GM21576 (cell line): ENCODE results near the gene RTN4.

Experiments used
- ATAC-seq: cut with Tn5 transposase; IDR thresholded peaks from one replicate; pipeline ENCODE4 v1.9.1; 2021; ENCODE audit warnings: mild to moderate bottlenecking, moderate library complexity; ENCODE audit not compliant: unreplicated experiment

Gene RTN4

GRCh38 chr2:54975598-54976492, 74.4 kb downstream of the RTN4 start:
- ATAC-seq, result no peak

GRCh38 chr2:54975175-54975574, 75.1 kb downstream of the RTN4 start:
- ATAC-seq, result no peak

- ATAC-seq, result no peak
Measured at GRCh38 chr2:54969940-54970338, 80.3 kb downstream of the RTN4 start.

- ATAC-seq, result no peak
Measured at GRCh38 chr2:54969295-54969939, 80.8 kb downstream of the RTN4 start.

- ATAC-seq, result no peak
Measured at GRCh38 chr2:54968561-54969218, 81.6 kb downstream of the RTN4 start.

GRCh38 chr2:54967759-54968365, 82.4 kb downstream of the RTN4 start:
- ATAC-seq, result no peak

GRCh38 chr2:54967269-54967668, 83.0 kb downstream of the RTN4 start:
- no peak for ATAC-seq

GRCh38 chr2:54966837-54967236, 83.4 kb downstream of the RTN4 start:
- no peak for ATAC-seq

GRCh38 chr2:54966165-54966832, 84.0 kb downstream of the RTN4 start:
- ATAC-seq, result no peak

- no peak for ATAC-seq
Measured at GRCh38 chr2:54965425-54965824, 84.8 kb downstream of the RTN4 start.

- ATAC-seq, result no peak
Measured at GRCh38 chr2:54964816-54965215, 85.4 kb downstream of the RTN4 start.

- ATAC-seq, result no peak
Measured at GRCh38 chr2:54964271-54964670, 86.0 kb downstream of the RTN4 start.

- no peak for ATAC-seq
Measured at GRCh38 chr2:54963476-54963875, 86.8 kb downstream of the RTN4 start.

GRCh38 chr2:54962935-54963440, 87.3 kb downstream of the RTN4 start:
- no peak for ATAC-seq

- no peak for ATAC-seq
Measured at GRCh38 chr2:54962511-54962910, 87.7 kb downstream of the RTN4 start.

- no peak for ATAC-seq
Measured at GRCh38 chr2:54960164-54960563, 90.1 kb downstream of the RTN4 start.

- ATAC-seq, result no peak
Measured at GRCh38 chr2:54958717-54959371, 91.4 kb downstream of the RTN4 start.

- ATAC-seq, result no peak
Measured at GRCh38 chr2:54957321-54957999, 92.8 kb downstream of the RTN4 start.

- ATAC-seq, result no peak
Measured at GRCh38 chr2:54956111-54956627, 94.1 kb downstream of the RTN4 start.
